Measurements from ENCODE around the gene KLF15. TPM values are rescaled to one million over a fixed set of nuclear protein-coding genes. Genes with fewer than 3 reads are reported as not detected.

Gene KLF15
- total RNA-seq, 6 experiments from 2014 or later = 0.63 to 1.2 (median 0.81) TPM

- H3K27ac Mint-ChIP-seq = no peak overlapping the region
- no peaks in the 10 kb centered on the region for H3K36me3 Mint-ChIP-seq (ENCODE audit: low read depth)
- H3K9me3 Mint-ChIP-seq = no peaks in the 10 kb centered on the region
- no peak for TF ChIP-seq CTCF (IDR thresholded peaks at IDR 0.05)
- DNase-seq = no peak
- no peak overlapping the region for H3K4me3 Mint-ChIP-seq
- peaks cover 48% of the 10 kb centered on the region for H3K27me3 Mint-ChIP-seq (ENCODE audit: insufficient read depth)
- no peaks in the 10 kb centered on the region for H3K4me1 Mint-ChIP-seq (ENCODE audit: low read depth)
These were observed 42.5 kb upstream of the KLF15 start for GRCh38 chr3:126399756-126400155.

GRCh38 chr3:126399351-126399735 is 42.1 kb upstream of the KLF15 start:
- Mint-ChIP-seq H3K27me3 (ENCODE audit: insufficient read depth) (peaks cover 46% of the 10 kb centered on the region), H3K4me1 (ENCODE audit: low read depth) (no peaks in the 10 kb centered on the region), H3K27ac (no peak overlapping the region), H3K4me3 (no peak overlapping the region), H3K36me3 (ENCODE audit: low read depth) (no peaks in the 10 kb centered on the region), H3K9me3 (no peaks in the 10 kb centered on the region)
- DNase-seq = no peak
- TF ChIP-seq CTCF (IDR thresholded peaks at IDR 0.05) = no peak

- no peak overlapping the region for H3K27ac Mint-ChIP-seq
- no peak for TF ChIP-seq CTCF (IDR thresholded peaks at IDR 0.05)
- H3K9me3 Mint-ChIP-seq = no peaks in the 10 kb centered on the region
These were observed 41.5 kb upstream of the KLF15 start for GRCh38 chr3:126398423-126399350.

GRCh38 chr3:126397610-126398422 is 40.6 kb upstream of the KLF15 start:
- DNase-seq = no peak
- TF ChIP-seq CTCF (IDR thresholded peaks at IDR 0.05) = no peak
- H3K9me3 Mint-ChIP-seq = no peaks in the 10 kb centered on the region
- no peaks in the 10 kb centered on the region for H3K36me3 Mint-ChIP-seq (ENCODE audit: low read depth)
- no peak overlapping the region for H3K27ac Mint-ChIP-seq
- no peak overlapping the region for H3K4me3 Mint-ChIP-seq
- peaks cover 52% of the 10 kb centered on the region for H3K27me3 Mint-ChIP-seq (ENCODE audit: insufficient read depth)
- no peaks in the 10 kb centered on the region for H3K4me1 Mint-ChIP-seq (ENCODE audit: low read depth)

More at GRCh38 chr3:126398423-126399350, 41.5 kb upstream of the KLF15 start:
- H3K27me3 Mint-ChIP-seq (ENCODE audit: insufficient read depth) = peaks cover 51% of the 10 kb centered on the region
- H3K4me3 Mint-ChIP-seq = no peak overlapping the region
- no peaks in the 10 kb centered on the region for H3K4me1 Mint-ChIP-seq (ENCODE audit: low read depth)
- DNase-seq = no peak
- H3K36me3 Mint-ChIP-seq (ENCODE audit: low read depth) = no peaks in the 10 kb centered on the region

GRCh38 chr3:126396536-126396935 is 39.3 kb upstream of the KLF15 start:
- TF ChIP-seq CTCF (IDR thresholded peaks at IDR 0.05) = no peak
- no peaks in the 10 kb centered on the region for H3K4me1 Mint-ChIP-seq (ENCODE audit: low read depth)
- peaks cover 41% of the 10 kb centered on the region for H3K27me3 Mint-ChIP-seq (ENCODE audit: insufficient read depth)
- no peak for DNase-seq
- no peak overlapping the region for H3K27ac Mint-ChIP-seq
- H3K4me3 Mint-ChIP-seq = no peak overlapping the region
- no peaks in the 10 kb centered on the region for H3K9me3 Mint-ChIP-seq
- H3K36me3 Mint-ChIP-seq (ENCODE audit: low read depth) = no peaks in the 10 kb centered on the region
